Measurements from ENCODE around the gene TACC3.

GRCh38 chr4:1763550-1764080 lies 42.3 kb downstream of the TACC3 start:
- TF ChIP-seq MAX (IDR thresholded peaks at IDR 0.05), result no peak
- TF ChIP-seq RAD21 (IDR thresholded peaks at IDR 0.05; ENCODE audit: low read depth), result no peak
- no peak for TF ChIP-seq USF1 (IDR thresholded peaks at IDR 0.05)
- no peak for TF ChIP-seq TAF1 (IDR thresholded peaks at IDR 0.05; ENCODE audit: low read depth)
